GM23248 (cell line): ENCODE data around the gene AJAP1.

ENCODE experiments used
- EZH2 ChIP-seq: fragments of 200-600 bp; sonication (generic); IDR thresholded peaks from 2 replicates; pipeline ENCODE4 v1.6.1; 2018; ENCODE audit warnings: antibody characterized with exemption, mild to moderate bottlenecking; ENCODE audit not compliant: insufficient read depth, poor library complexity, severe bottlenecking
- EZH2phosphoT487 ChIP-seq: fragments of 200-600 bp; sonication (generic); IDR thresholded peaks from 2 replicates; pipeline ENCODE4 v1.6.1; 2018; ENCODE audit warnings: antibody characterized with exemption, moderate library complexity, mild to moderate bottlenecking, low read depth; ENCODE audit not compliant: insufficient read depth

DNA sequence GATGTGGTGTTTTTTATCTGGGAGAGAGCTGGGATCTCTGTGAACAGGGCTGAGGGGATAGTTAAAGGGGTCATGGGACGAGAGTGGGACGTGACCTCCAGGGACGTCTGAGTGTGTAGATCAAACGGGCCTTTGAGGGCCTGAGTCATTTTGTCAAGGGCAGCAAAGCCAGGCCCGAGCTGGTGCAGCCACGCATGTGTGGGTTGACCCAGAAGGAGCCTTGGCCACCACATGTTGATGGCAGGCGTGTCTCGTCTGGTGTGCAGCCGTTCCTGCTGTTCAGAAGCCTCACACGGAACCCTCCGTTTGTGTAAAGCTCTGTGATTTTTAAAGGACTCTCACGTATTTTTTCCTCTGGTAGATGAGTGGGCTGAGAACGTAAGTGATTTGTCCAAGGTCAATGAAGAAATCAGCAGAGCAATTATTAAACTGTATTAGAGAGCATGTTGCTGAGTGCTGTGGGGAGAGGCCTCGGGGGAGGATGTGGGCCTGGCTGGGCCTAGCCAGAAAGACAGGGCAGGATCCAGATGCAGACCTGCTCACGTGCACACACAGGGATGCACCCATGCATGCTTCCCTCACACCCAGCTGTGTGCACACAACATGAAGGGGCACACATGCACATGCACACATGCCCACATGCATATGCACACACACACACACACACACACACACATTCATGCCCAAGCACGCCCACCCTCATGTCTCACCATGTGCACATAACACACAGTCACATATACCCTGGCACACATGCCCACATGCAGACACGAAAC, 89.8 kb downstream of the AJAP1 start:
- TF ChIP-seq EZH2phosphoT487 (no peak), EZH2 (no peak)
